Measurements from ENCODE around the gene METTL9. TPM values are rescaled to one million over a fixed set of nuclear protein-coding genes. Genes with fewer than 3 reads are reported as not detected.

The METTL9 gene
- total and polyA plus RNA-seq, 2 experiments from 2014 or later = 112 to 229 TPM

DNA sequence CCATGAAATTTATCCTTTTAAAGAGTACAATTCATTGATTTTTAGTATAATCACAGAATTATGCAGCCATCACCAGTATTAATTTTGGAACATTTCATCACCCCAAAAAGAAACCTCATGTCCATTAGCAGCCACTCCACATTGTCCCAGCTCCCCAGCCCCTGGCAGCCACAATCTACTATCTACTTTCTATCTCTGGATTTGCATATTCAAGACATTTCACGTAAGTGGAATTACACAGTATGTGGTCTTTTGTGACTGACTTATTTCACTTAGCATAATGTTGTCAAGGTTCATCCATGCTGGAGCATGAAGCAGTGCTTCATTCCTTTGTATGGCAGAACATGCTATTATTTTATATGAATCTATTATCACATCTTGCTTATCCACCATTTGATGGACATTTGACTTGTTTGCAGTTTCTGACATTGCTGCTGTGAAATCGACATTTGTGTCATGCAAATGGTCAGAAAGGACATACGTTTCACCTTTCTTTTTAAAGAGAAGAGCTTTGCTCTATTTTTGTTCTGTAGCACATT lies 10.7 kb downstream of the METTL9 start:
- Histone ChIP-seq H3K9me3 (ENCODE audit: low read depth) (peaks cover 3% of the 10 kb centered on the region), H3K9me2 (replicated peaks; ENCODE audit: insufficient read depth) (no peaks in the 10 kb centered on the region), H3K4me1 (ENCODE audit: insufficient read depth) (peaks cover 17% of the 10 kb centered on the region), H3K36me3 (replicated peaks; ENCODE audit: insufficient read depth, low read depth) (no peaks in the 10 kb centered on the region), H3K79me2 (peaks cover 95% of the 10 kb centered on the region), H3K4me2 (no peak overlapping the region), H3K27ac (no peak overlapping the region), H3K4me3 (no peak overlapping the region), H4K20me1 (ENCODE audit: insufficient read depth, poor library complexity, severe bottlenecking) (peaks cover 59% of the 10 kb centered on the region), H2AFZ (no peak overlapping the region), H3K27me3 (no peaks in the 10 kb centered on the region)
- DNase-seq (ENCODE audit: low spot score) = no peak
- 88% methylated on average over 3 of the region's 3 CpGs for WGBS (ENCODE audit: low lambda C conversion rate, missing lambda C conversion rate)
- no peak for TF ChIP-seq EZH2phosphoT487 (IDR thresholded peaks at IDR 0.05; ENCODE audit: low read depth, severe bottlenecking, unreplicated experiment)
- TF ChIP-seq, protein P1, sequence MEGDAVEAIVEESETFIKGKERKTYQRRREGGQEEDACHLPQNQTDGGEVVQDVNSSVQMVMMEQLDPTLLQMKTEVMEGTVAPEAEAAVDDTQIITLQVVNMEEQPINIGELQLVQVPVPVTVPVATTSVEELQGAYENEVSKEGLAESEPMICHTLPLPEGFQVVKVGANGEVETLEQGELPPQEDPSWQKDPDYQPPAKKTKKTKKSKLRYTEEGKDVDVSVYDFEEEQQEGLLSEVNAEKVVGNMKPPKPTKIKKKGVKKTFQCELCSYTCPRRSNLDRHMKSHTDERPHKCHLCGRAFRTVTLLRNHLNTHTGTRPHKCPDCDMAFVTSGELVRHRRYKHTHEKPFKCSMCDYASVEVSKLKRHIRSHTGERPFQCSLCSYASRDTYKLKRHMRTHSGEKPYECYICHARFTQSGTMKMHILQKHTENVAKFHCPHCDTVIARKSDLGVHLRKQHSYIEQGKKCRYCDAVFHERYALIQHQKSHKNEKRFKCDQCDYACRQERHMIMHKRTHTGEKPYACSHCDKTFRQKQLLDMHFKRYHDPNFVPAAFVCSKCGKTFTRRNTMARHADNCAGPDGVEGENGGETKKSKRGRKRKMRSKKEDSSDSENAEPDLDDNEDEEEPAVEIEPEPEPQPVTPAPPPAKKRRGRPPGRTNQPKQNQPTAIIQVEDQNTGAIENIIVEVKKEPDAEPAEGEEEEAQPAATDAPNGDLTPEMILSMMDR (IDR thresholded peaks at IDR 0.05; ENCODE audit: poor library complexity) = no peak
- TF ChIP-seq EZH2 (IDR thresholded peaks at IDR 0.05; ENCODE audit: borderline replicate concordance) = no peak

DNA sequence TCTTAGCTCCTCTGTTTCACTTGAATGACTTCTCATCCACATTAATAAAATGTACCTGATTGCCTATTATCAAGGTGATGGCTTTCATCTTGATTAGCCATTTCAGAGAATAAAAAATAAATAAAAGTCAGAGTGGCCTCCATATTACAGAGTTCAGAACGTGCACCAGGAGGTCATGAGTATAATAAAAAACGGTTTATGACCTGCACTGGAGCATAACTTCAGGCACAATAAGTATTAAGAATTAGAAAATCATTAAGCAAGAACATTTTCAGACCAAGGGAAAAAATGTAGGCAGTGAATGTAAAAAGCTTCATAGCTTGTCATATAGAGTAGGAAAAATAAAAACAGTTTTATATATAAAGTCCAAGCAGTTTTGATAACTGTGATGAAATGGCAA lies 11.4 kb downstream of the METTL9 start:
- 41% methylated on average over 2 of the region's 2 CpGs for WGBS (ENCODE audit: low lambda C conversion rate, missing lambda C conversion rate)
- H3K4me2 ChIP-seq = peak overlapping the region; percentile 61
- no peak for TF ChIP-seq EZH2 (IDR thresholded peaks at IDR 0.05; ENCODE audit: borderline replicate concordance)
- peak overlapping the region; percentile 67 for H3K27ac ChIP-seq
- peaks cover 59% of the 10 kb centered on the region for H4K20me1 ChIP-seq (ENCODE audit: insufficient read depth, poor library complexity, severe bottlenecking)
- H3K27me3 ChIP-seq = no peaks in the 10 kb centered on the region
- no peak for DNase-seq (ENCODE audit: low spot score)
- no peak overlapping the region for H3K4me3 ChIP-seq
- no peaks in the 10 kb centered on the region for H3K36me3 ChIP-seq (replicated peaks; ENCODE audit: insufficient read depth, low read depth)
- peaks cover 95% of the 10 kb centered on the region for H3K79me2 ChIP-seq
- no peak overlapping the region for H2AFZ ChIP-seq
- peaks cover 3% of the 10 kb centered on the region for H3K9me3 ChIP-seq (ENCODE audit: low read depth)
- H3K9me2 ChIP-seq (replicated peaks; ENCODE audit: insufficient read depth) = no peaks in the 10 kb centered on the region
- peaks cover 17% of the 10 kb centered on the region for H3K4me1 ChIP-seq (ENCODE audit: insufficient read depth)

DNA sequence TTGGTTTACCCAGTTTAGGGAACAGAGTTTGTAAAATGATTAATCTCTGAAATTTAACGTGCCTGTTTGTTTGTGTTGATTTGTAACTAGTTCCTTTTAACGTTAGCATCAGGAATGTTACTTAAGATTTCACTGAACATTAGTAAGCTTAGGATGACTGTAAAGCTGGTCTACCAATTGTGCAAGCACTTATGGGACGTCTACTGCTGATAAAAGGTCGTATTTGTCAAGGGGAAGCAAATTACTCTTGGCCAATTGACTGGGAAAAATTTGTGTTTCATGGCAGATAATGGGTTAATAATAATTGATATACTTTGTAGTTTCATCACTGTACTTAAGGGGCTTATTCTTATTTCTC lies 11.8 kb downstream of the METTL9 start:
- WGBS (ENCODE audit: low lambda C conversion rate, missing lambda C conversion rate) = 21% methylated on average over 4 of the region's 4 CpGs
- Histone ChIP-seq H3K4me1 (ENCODE audit: insufficient read depth) (peaks cover 17% of the 10 kb centered on the region), H3K9me3 (ENCODE audit: low read depth) (peaks cover 3% of the 10 kb centered on the region), H3K4me3 (no peak overlapping the region), H3K79me2 (peaks cover 95% of the 10 kb centered on the region), H3K9me2 (replicated peaks; ENCODE audit: insufficient read depth) (no peaks in the 10 kb centered on the region), H3K36me3 (replicated peaks; ENCODE audit: insufficient read depth, low read depth) (no peaks in the 10 kb centered on the region), H2AFZ (no peak overlapping the region), H3K4me2 (peak overlapping the region; percentile 61), H4K20me1 (ENCODE audit: insufficient read depth, poor library complexity, severe bottlenecking) (peaks cover 59% of the 10 kb centered on the region), H3K27ac (peak overlapping the region; percentile 67), H3K27me3 (no peaks in the 10 kb centered on the region)
- no peak for DNase-seq (ENCODE audit: low spot score)
- TF ChIP-seq EZH2 (IDR thresholded peaks at IDR 0.05; ENCODE audit: borderline replicate concordance) = no peak
- TF ChIP-seq, protein P1 (IDR thresholded peaks at IDR 0.05; ENCODE audit: poor library complexity) = no peak
- no peak for TF ChIP-seq EZH2phosphoT487 (IDR thresholded peaks at IDR 0.05; ENCODE audit: low read depth, severe bottlenecking, unreplicated experiment)

DNA sequence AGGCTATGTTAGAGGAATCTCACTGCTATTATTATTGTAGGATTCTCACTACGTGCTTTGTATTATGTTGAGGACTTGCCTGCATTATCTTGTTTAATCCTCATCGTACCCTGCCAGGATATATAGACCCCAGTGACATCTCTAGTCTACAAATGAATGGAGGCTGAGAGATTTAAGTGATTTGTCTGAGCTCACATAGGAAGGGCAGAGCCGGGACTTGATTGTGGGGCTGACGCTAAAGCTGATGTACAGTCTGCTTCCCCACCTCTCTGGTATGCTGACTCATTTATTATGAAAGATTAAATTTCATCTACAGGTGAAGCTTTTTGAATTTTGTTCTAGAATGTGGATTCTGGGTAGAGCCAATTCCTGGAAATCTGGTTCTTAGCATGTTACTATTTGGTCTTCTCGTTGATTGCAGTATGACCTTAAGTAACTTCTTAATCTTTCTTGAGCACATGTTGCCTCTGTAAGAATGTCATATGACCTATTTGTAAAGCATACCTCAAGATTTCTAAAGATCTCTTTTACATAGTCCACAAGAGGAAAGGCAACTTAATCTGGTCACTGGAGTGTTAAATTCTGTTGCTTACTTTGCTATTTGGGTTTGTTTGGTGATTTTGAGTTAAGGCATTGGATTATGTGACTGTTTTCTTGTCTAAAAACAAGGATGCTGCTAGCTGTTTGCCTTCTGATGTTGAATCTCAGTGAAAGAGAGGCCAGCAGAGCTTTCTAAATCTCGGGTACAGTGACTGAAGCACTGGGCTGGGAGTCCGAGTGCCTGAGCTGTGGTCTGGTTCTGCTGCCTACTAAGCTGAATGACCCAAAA lies 12.4 kb downstream of the METTL9 start:
- 52% methylated on average over 7 of the region's 7 CpGs for WGBS (ENCODE audit: low lambda C conversion rate, missing lambda C conversion rate)
- no peaks in the 10 kb centered on the region for H3K9me2 ChIP-seq (replicated peaks; ENCODE audit: insufficient read depth)
- H3K27ac ChIP-seq = peak overlapping the region; percentile 67
- peak overlapping the region; percentile 61 for H3K4me2 ChIP-seq
- no peaks in the 10 kb centered on the region for H3K36me3 ChIP-seq (replicated peaks; ENCODE audit: insufficient read depth, low read depth)
- DNase-seq (ENCODE audit: low spot score) = no peak
- H4K20me1 ChIP-seq (ENCODE audit: insufficient read depth, poor library complexity, severe bottlenecking) = peaks cover 58% of the 10 kb centered on the region
- no peak overlapping the region for H3K4me3 ChIP-seq
- peaks cover 95% of the 10 kb centered on the region for H3K79me2 ChIP-seq
- H2AFZ ChIP-seq = no peak overlapping the region
- H3K27me3 ChIP-seq = no peaks in the 10 kb centered on the region
- peaks cover under 1% of the 10 kb centered on the region for H3K9me3 ChIP-seq (ENCODE audit: low read depth)
- H3K4me1 ChIP-seq (ENCODE audit: insufficient read depth) = peaks cover 17% of the 10 kb centered on the region
- no peak for TF ChIP-seq EZH2 (IDR thresholded peaks at IDR 0.05; ENCODE audit: borderline replicate concordance)
- TF ChIP-seq, protein P1 (IDR thresholded peaks at IDR 0.05; ENCODE audit: poor library complexity) = no peak
- no peak for TF ChIP-seq EZH2phosphoT487 (IDR thresholded peaks at IDR 0.05; ENCODE audit: low read depth, severe bottlenecking, unreplicated experiment)

Data from hepatocyte (in vitro differentiated cells).